NCI-H526 (cell line): ENCODE measurements around the gene PRRX2.
"Not testable (repeated sequence)": the region's sequence is repeated elsewhere in the genome, so short reads cannot be mapped to it uniquely, and the experiment has no call there.

ENCODE experiments used
- DNase-seq, 2 experiments: peaks; one replicate each; lab custom pipeline; 2025; lab: John Stamatoyannopoulos, UW

Gene PRRX2

GRCh38 chr9:129654554-129655040, 10.8 kb upstream of the PRRX2 start:
- DNase-seq = no peak

GRCh38 chr9:129655154-129655553, 10.3 kb upstream of the PRRX2 start:
- DNase-seq = no peak

DNA sequence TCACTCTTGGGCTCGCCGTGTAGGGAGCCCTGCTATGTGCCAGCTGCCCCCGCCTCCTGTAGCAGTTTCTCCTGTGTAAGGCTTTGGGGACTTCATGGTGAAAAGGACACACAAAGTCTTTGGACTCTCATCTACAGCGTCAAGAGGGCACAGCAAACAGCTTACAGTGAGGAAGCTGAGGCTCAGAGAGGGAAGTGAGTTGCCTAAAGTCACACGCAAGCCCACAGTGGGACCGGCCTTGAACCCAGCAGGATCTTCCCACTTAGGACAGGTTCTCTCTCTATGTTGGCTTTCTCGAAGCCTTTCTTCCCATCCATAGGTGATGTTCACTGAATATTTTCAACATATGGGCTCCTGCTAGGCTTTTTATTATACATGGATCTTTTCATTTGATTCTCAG, 9.8 kb upstream of the PRRX2 start:
- DNase-seq = no peak

DNA sequence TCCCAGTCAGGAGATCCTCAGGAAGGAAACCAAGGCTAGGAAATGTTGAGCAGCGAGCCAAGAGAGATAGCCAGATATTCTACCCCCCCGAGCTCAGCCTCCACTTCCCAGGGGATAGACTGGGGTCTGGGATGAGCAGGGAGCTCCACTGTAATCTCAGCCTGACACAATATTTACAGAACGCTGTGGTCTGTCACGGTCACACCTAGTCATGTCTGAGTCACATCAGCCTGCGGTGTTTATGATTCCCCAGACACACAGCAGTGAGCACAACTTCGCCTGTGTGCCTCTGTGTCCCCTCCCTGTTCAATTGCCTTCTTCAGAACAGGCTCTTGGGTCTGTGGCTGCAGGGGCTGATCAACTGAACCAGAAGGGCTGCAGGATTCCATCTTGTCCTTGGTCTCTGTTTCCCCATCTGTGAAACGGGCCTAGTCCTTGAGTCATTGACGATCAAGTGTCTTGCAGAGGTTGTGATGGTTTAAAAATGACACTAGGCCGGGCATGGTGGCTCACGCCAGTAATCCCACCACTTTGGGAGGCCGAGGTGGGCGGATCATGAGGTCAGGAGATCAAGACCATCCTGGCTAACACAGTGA, 8.6 kb upstream of the PRRX2 start:
- DNase-seq = no peak

DNA sequence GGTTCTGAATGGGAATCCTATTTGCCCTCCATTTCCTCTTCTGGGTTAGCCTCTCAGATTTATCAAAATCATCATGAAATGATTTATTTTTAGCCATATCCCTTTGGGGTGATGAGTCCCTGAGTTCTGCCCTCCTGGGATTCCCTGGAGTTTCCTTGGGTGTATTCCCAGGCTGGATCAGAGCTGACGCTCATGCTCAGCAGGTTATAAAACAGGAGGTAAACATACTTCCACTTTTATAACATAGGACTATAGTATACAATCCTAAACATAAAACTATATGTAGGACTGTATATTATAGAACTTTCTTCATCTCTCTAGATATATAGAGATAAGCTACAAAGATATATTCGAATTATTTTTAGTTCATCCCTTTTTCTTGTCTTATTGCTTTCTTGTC, 4.4 kb upstream of the PRRX2 start:
- DNase-seq = no peak

GRCh38 chr9:129662239-129662638, 3.2 kb upstream of the PRRX2 start:
- DNase-seq = not testable (repeated sequence)

- DNase-seq = no peak
These were observed 580 bp upstream of the PRRX2 start for GRCh38 chr9:129664746-129665388.

DNA sequence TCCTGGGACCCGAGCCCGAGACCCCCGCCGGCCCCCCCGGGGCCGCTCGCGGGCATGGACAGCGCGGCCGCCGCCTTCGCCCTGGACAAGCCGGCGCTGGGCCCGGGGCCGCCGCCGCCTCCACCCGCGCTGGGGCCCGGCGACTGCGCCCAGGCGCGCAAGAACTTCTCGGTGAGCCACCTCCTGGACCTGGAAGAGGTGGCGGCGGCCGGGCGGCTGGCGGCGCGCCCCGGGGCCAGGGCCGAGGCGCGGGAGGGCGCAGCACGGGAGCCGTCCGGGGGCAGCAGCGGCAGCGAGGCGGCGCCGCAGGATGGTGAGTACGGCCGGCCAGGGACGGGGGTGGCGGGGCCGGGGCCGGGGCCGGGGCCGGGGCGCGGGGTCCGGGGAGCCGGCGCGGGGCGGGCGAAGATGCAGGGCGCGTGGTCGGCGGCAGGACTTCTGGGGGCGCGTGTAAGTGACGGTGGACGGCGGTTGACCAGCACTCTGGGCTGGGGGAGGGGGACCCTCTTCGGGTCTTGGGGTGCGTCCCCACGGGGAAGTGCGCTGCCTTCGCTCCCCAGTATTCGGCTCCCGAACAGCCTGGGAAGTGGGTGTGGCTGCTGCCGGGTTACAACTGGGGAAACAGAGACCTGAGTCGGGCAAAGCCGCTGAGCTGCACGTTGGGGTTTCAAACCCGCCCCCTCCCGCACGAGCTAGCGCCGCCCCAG, 520 bp downstream of the PRRX2 start:
- DNase-seq = no peak

DNA sequence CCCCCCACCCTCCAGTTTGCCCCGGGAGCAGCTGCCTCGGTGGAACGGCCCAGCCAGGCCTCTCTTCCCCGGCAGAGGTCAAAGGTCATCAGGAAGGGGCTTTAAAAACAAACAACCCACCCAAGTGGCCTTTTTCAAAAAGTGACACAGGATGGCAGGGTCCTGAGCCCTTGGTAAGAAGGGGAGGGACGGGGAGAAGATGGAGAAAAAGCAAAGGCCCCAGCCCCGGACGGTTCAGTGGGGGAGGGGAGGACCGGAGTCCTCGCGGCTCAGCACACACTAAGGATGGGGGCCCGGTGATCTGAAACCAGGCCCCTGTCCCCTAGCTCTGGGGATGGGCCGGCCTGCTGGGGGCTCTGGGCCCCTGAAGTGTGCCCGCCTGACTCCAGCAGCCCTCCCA, 1.1 kb downstream of the PRRX2 start:
- DNase-seq = no peak

DNA sequence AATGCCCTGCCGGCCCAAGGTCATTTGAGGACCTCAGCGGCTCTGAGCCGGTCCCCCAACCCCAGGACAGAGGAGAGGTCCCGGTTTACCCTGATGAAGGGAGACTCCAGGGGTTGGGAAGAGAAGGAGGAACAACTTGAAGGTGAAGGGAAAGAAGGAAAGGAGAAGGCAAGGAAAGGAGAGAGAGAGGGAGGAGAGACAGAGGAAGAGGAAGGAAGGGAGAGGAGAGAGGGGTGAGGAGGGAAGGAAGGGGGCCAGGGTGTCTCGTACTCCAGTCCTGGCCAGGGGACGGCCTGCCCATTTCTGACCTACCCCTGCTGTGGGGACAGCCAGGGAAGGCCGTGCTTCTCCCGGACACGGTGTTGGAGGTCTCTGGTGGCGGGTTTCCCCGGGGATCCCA, 1.9 kb downstream of the PRRX2 start:
- no peak for DNase-seq

DNA sequence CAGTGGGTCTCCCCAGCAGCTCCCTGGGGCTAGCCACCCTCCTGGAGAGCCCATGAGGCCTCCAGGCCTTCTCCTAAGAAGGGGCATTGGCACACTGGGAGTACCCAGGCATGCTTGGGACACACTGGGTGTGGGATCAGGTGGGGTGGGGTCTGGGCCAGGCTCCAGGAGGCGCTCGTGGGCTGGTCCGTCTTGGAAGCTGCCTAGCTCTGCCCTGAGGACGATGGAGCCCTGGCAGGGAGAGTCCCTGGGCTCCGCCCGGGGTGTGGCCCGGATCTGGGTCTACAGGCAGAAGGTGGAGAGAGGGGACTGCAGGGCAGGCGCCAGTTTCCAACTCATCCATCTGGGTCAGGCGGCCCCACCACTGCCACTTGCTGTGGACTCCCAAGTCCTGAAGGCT, 2.4 kb downstream of the PRRX2 start:
- no peak for DNase-seq

- DNase-seq = no peak
These were observed 3.8 kb downstream of the PRRX2 start for GRCh38 chr9:129669141-129669718.

DNA sequence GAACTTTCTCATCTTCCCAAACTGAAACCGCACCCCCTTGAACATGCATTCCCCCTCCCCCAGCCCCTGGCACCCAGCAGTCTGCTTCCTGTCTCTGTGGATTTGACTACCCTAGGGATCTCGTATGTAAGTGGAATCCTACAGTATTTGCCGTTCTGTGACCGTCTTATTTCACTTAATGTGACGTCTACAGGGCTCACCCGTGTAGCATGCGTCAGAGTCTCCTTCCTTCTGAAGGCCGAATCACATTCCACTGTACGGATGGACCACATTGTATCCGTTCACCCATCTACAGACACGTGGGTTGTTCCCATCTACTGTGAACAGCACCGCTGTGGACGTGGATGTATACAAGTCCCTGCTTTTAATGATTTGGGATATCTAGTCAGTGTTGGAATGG, 4.5 kb downstream of the PRRX2 start:
- DNase-seq = no peak

- DNase-seq = no peak
These were observed 5.6 kb downstream of the PRRX2 start for GRCh38 chr9:129671065-129671464.

GRCh38 chr9:129671519-129671918, 6.1 kb downstream of the PRRX2 start:
- DNase-seq = no peak

- DNase-seq = no peak
These were observed 7.3 kb downstream of the PRRX2 start for GRCh38 chr9:129672702-129673101.

DNA sequence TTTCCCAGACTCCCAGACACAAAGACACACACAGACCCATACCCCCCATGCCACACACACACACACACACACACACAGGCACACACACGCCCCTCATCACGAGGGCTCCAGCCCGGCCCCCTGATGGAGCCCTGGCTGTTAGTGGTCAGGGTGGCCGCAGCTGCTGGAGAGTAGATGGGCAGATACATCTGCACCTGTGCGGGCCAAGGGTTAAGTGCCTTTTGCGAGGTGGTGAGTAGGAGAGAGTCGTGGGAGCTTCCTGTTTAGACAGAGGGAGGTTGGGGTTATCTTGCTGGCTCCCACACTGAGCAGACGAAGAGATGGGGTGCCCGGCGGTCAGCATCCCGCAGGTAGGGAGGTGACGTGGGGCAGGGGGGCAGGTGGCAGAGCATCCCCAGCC, 8.2 kb downstream of the PRRX2 start:
- no peak for DNase-seq

- DNase-seq = no peak
These were observed 8.8 kb downstream of the PRRX2 start for GRCh38 chr9:129674229-129674628.

- DNase-seq = peak; percentile 46 to 75
These were observed 10.2 kb downstream of the PRRX2 start for GRCh38 chr9:129675620-129676019.

GRCh38 chr9:129676287-129676686, 10.8 kb downstream of the PRRX2 start:
- no peak for DNase-seq

- DNase-seq = no peak
These were observed 11.5 kb downstream of the PRRX2 start for GRCh38 chr9:129676975-129677374.

DNA sequence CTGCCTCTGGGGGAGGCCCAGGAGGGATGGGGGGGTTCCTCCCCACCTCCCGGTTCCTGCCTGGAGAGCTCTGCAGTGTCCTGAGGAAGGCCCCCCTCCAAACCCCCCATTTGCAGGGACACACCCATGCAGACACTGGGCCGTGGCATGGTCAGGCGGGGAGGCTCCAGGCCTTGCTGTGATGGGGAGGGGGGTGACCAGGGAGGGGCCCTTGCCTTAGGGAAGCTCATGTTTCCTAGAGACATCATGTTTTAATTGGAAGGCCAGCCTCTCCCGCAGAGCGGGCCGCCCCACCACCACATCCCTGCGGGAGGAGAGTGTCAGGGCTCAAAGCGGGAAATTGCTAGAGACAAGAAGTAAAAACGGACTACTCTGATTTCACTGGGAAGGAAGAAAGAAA, 12.0 kb downstream of the PRRX2 start:
- DNase-seq = no peak

DNA sequence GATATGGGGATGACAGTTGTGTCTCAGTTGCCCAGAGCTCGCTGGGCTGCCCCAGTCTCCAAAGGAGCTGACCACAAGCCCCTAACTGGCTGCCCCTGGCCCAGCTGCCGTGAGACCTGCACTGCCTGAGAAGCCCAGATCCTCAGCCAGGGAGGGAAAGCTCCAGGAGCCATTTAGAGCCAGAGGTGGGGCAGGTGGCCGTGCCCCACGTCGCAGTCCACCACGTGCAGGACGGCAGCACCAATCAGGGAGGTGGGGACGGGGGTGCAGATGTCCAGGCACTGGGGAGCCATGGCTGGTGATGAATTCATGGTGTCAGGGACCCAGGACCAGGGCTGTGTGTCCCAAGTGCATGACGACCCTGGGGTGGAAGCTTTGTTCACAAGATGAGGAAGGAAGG, 13.4 kb downstream of the PRRX2 start:
- DNase-seq = no peak
